Measurements from ENCODE around the gene RAD51B. TPM values are rescaled to one million over a fixed set of nuclear protein-coding genes. Genes with fewer than 3 reads are reported as not detected.

RAD51B gene
- polyA plus RNA-seq, 1 donor (not counting 4 experiments of a cell fraction or from before 2014, with no cell fraction given) = 13.3 TPM

- H2AFZ ChIP-seq (ENCODE audit: control insufficient read depth, low read length) = peak overlapping the region; percentile 89
- peak overlapping the region; percentile 71 for H3K9ac ChIP-seq (ENCODE audit: control insufficient read depth, extremely low read depth, insufficient read depth, low read length)
These were observed 808.5 kb downstream of the RAD51B start for GRCh38 chr14:68627868-68628604.

GRCh38 chr14:68628605-68629310 lies 809.2 kb downstream of the RAD51B start:
- peak overlapping the region; percentile 78 for H3K4me2 ChIP-seq (ENCODE audit: control insufficient read depth, extremely low read depth, insufficient read depth, low read depth, low read length)
- no peaks in the 10 kb centered on the region for H3K79me2 ChIP-seq (ENCODE audit: control insufficient read depth, insufficient read depth, low read length)
- no peaks in the 10 kb centered on the region for H4K20me1 ChIP-seq (ENCODE audit: control insufficient read depth, extremely low read depth, insufficient read depth, low read length)
- peak overlapping the region; percentile 64 for H3K27ac ChIP-seq (ENCODE audit: control insufficient read depth, insufficient read depth, low read length)
- no peaks in the 10 kb centered on the region for H3K27me3 ChIP-seq (ENCODE audit: control insufficient read depth, extremely low read depth, insufficient read depth, low read length)
- no peaks in the 10 kb centered on the region for H3K36me3 ChIP-seq (ENCODE audit: control insufficient read depth in 2 of 2, extremely low read depth in 1 of 2, insufficient read depth in 2 of 2, low read length in 2 of 2)
- no peaks in the 10 kb centered on the region for H3K9me3 ChIP-seq (ENCODE audit: control insufficient read depth, low read depth, low read length)
- no peak for DNase-seq (ENCODE audit: low read depth, low spot score)
- no peak for TF ChIP-seq CTCF (optimal IDR thresholded peaks at IDR 0.05 in 1 of 3, IDR thresholded peaks at IDR 0.05 in 1 of 3, conservative IDR thresholded peaks at IDR 0.05 in 1 of 3; ENCODE audit: extremely low read depth in 1 of 3, insufficient read depth in 2 of 3, low read length in 3 of 3)
- TF ChIP-seq EZH2 (IDR thresholded peaks at IDR 0.05; ENCODE audit: low read length) = no peak
- H2AFZ ChIP-seq (ENCODE audit: control insufficient read depth, low read length) = peak overlapping the region; percentile 89
- peak overlapping the region; percentile 71 for H3K9ac ChIP-seq (ENCODE audit: control insufficient read depth, extremely low read depth, insufficient read depth, low read length)
- peak; percentile 62 for FAIRE-seq
- dilution Hi-C loops (cut with MboI; ENCODE audit: extremely low pct_ligation_motif_present, low sequenced_read_pairs) = no loop called here
- peak overlapping the region in 2 of 3 experiments; percentile 11 to 46 for H3K4me3 ChIP-seq (ENCODE audit: control insufficient read depth in 2 of 3, extremely low read depth in 1 of 3, insufficient read depth in 2 of 3, low read depth in 1 of 3, low read length in 3 of 3)
- H3K4me1 ChIP-seq (ENCODE audit: control insufficient read depth, extremely low read depth, insufficient read depth, low read length) = peaks cover 13% of the 10 kb centered on the region
- no peaks in the 10 kb centered on the region for H3K9me1 ChIP-seq (ENCODE audit: control insufficient read depth, extremely low read depth, insufficient read depth, low read length)

More at GRCh38 chr14:68627868-68628604, 808.5 kb downstream of the RAD51B start:
- peak overlapping the region; percentile 64 for H3K27ac ChIP-seq (ENCODE audit: control insufficient read depth, insufficient read depth, low read length)
- H4K20me1 ChIP-seq (ENCODE audit: control insufficient read depth, extremely low read depth, insufficient read depth, low read length) = no peaks in the 10 kb centered on the region
- TF ChIP-seq EZH2 (IDR thresholded peaks at IDR 0.05; ENCODE audit: low read length) (no peak), CTCF (optimal IDR thresholded peaks at IDR 0.05 in 1 of 3, IDR thresholded peaks at IDR 0.05 in 1 of 3, conservative IDR thresholded peaks at IDR 0.05 in 1 of 3; ENCODE audit: extremely low read depth in 1 of 3, insufficient read depth in 2 of 3, low read length in 3 of 3) (no peak)
- H3K4me3 ChIP-seq (ENCODE audit: control insufficient read depth in 2 of 3, extremely low read depth in 1 of 3, insufficient read depth in 2 of 3, low read depth in 1 of 3, low read length in 3 of 3) = peak overlapping the region in 2 of 3 experiments; percentile 41 to 46
- no peaks in the 10 kb centered on the region for H3K9me1 ChIP-seq (ENCODE audit: control insufficient read depth, extremely low read depth, insufficient read depth, low read length)
- H3K36me3 ChIP-seq (ENCODE audit: control insufficient read depth in 2 of 2, extremely low read depth in 1 of 2, insufficient read depth in 2 of 2, low read length in 2 of 2) = no peaks in the 10 kb centered on the region
- no peaks in the 10 kb centered on the region for H3K79me2 ChIP-seq (ENCODE audit: control insufficient read depth, insufficient read depth, low read length)
- DNase-seq (ENCODE audit: low read depth, low spot score) = peak; percentile 40
- no peak for FAIRE-seq
- no peaks in the 10 kb centered on the region for H3K27me3 ChIP-seq (ENCODE audit: control insufficient read depth, extremely low read depth, insufficient read depth, low read length)
- peak overlapping the region; percentile 78 for H3K4me2 ChIP-seq (ENCODE audit: control insufficient read depth, extremely low read depth, insufficient read depth, low read depth, low read length)
- dilution Hi-C loops (cut with MboI; ENCODE audit: extremely low pct_ligation_motif_present, low sequenced_read_pairs) = no loop called here
- H3K4me1 ChIP-seq (ENCODE audit: control insufficient read depth, extremely low read depth, insufficient read depth, low read length) = peaks cover 13% of the 10 kb centered on the region
- no peaks in the 10 kb centered on the region for H3K9me3 ChIP-seq (ENCODE audit: control insufficient read depth, low read depth, low read length)

All from keratinocyte (primary cell).